Neural cell (in vitro differentiated cells): Measurements from ENCODE around the gene GMCL1. TPM values are rescaled to one million over a fixed set of nuclear protein-coding genes. Genes with fewer than 3 reads are reported as not detected.
"Not testable (repeated sequence)": the region's sequence is repeated elsewhere in the genome, so short reads cannot be mapped to it uniquely, and the experiment has no call there.

Experiments
- H2AFZ ChIP-seq: fragments of 200-600, 300-800 bp; sonication (generic), shearing (Covaris generic); 2 replicates; pipeline ENCODE4 v1.6.0; 2014; ENCODE audit warnings: low read depth, mild to moderate bottlenecking, antibody characterized with exemption, low read length, moderate library complexity
- H3F3A ChIP-seq: fragments of 200-600 bp; shearing (Covaris generic); 2 replicates; pipeline ENCODE4 v1.6.1; 2016; ENCODE audit warnings: mild to moderate bottlenecking, moderate library complexity, mixed read lengths, antibody characterized with exemption, low read length; ENCODE audit not compliant: insufficient read depth, poor library complexity, severe bottlenecking
- H3K27ac ChIP-seq: fragments of 200-600, 300-800 bp; sonication (generic), shearing (Covaris generic); 2 replicates; pipeline ENCODE4 v1.5.1; 2014; ENCODE audit warnings: mild to moderate bottlenecking, low read length, moderate library complexity
- H3K27me3 ChIP-seq: fragments of 300-800, 200-600 bp; sonication (generic), shearing (Covaris generic); 2 replicates; pipeline ENCODE4 v1.6.0; 2014; ENCODE audit warnings: mild to moderate bottlenecking, low read depth, low read length, moderate library complexity; ENCODE audit not compliant: insufficient read depth
- H3K36me3 ChIP-seq: fragments of 300-800, 200-600 bp; sonication (generic), shearing (Covaris generic); 2 replicates; pipeline ENCODE4 v1.5.1; 2014; ENCODE audit warnings: mild to moderate bottlenecking, antibody characterized with exemption, low read length, moderate library complexity; ENCODE audit not compliant: insufficient read depth
- H3K4me2 ChIP-seq: fragments of 300-800, 200-600 bp; sonication (generic), shearing (Covaris generic); 2 replicates; pipeline ENCODE4 v1.6.0; 2014; ENCODE audit warnings: mild to moderate bottlenecking, low read length
- H3K4me3 ChIP-seq: fragments of 300-800, 200-600 bp; sonication (generic), shearing (Covaris generic); 2 replicates; pipeline ENCODE4 v1.5.1; 2014; ENCODE audit warnings: mild to moderate bottlenecking, low read length, moderate library complexity
- H3K79me2 ChIP-seq: fragments of 200-600 bp; shearing (Covaris generic); replicated peaks from 2 replicates; pipeline ENCODE4 v1.6.0; 2014; ENCODE audit warnings: mild to moderate bottlenecking, low read length, moderate library complexity; ENCODE audit not compliant: insufficient read depth
- H3K9ac ChIP-seq: fragments of 300-800, 200-600 bp; sonication (generic), shearing (Covaris generic); 2 replicates; pipeline ENCODE4 v1.6.1; 2016; ENCODE audit warnings: mild to moderate bottlenecking, low read length, mixed read lengths
- H3K9me2 ChIP-seq: fragments of 200-600 bp; shearing (Covaris generic); 2 replicates; pipeline ENCODE4 v1.6.1; 2016; ENCODE audit warnings: mild to moderate bottlenecking, low read length, mixed read lengths; ENCODE audit not compliant: insufficient read depth
- H3K9me3 ChIP-seq: fragments of 200-600, 300-800 bp; sonication (generic), shearing (Covaris generic); 2 replicates; pipeline ENCODE4 v1.6.1; 2016; ENCODE audit warnings: mild to moderate bottlenecking, mixed run types, low read length, moderate library complexity, mixed read lengths
- H4K20me1 ChIP-seq: fragments of 200-600 bp; shearing (Covaris generic); 2 replicates; pipeline ENCODE4 v1.6.1; 2016; ENCODE audit warnings: mild to moderate bottlenecking, mixed run types; ENCODE audit not compliant: insufficient read depth
- EP300 ChIP-seq: fragments of 450-650 bp; conservative IDR thresholded peaks from 2 replicates; pipeline ENCODE4 v1.6.1; 2014; ENCODE audit warnings: antibody characterized with exemption, mild to moderate bottlenecking, moderate library complexity; ENCODE audit not compliant: poor library complexity, severe bottlenecking
- EZH2 ChIP-seq: fragments of 200-600, 300-800 bp; shearing (Covaris generic), sonication (generic); IDR thresholded peaks from 2 replicates; pipeline ENCODE4 v1.6.1; 2014; ENCODE audit warnings: antibody characterized with exemption, low read length, borderline replicate concordance, mild to moderate bottlenecking; ENCODE audit not compliant: insufficient read depth, poor library complexity, severe bottlenecking
- MXI1 ChIP-seq: fragments of 450-650 bp; conservative IDR thresholded peaks from 2 replicates; pipeline ENCODE4 v1.6.1; 2014; ENCODE audit warnings: antibody characterized with exemption, mild to moderate bottlenecking; ENCODE audit not compliant: poor library complexity, severe bottlenecking
- POLR2AphosphoS5 ChIP-seq: IDR thresholded peaks from 2 replicates; pipeline ENCODE4 v1.6.1; 2012
- RAD21 ChIP-seq: fragments of 450-650 bp; conservative IDR thresholded peaks from 2 replicates; pipeline ENCODE4 v1.6.1; 2014; ENCODE audit warnings: antibody characterized with exemption, mild to moderate bottlenecking, moderate library complexity
- SMC3 ChIP-seq: fragments of 450-650 bp; conservative IDR thresholded peaks from 2 replicates; pipeline ENCODE4 v1.6.1; 2014; ENCODE audit warnings: antibody characterized with exemption, mild to moderate bottlenecking, moderate library complexity; ENCODE audit not compliant: poor library complexity
- TAF1 ChIP-seq: IDR thresholded peaks from 2 replicates; pipeline ENCODE4 v1.6.1; 2012; ENCODE audit warnings: low read depth
- polyA plus RNA-seq: library from polyadenylated mRNA; depleted of rRNA; stranded (reverse); fragments of >200 nt; gene quantifications from 2 replicates; pipeline ENCODE4 v1.2.3, GENCODE V29; 2014
- TF ChIP-seq, protein P1 (sequence below): fragments of 450-650 bp; IDR thresholded peaks from 2 replicates; pipeline ENCODE4 v1.5.1; 2014; ENCODE audit warnings: antibody characterized with exemption, mild to moderate bottlenecking, moderate library complexity; ENCODE audit not compliant: poor library complexity, severe bottlenecking
- TF ChIP-seq, protein P2 (sequence below): IDR thresholded peaks from 2 replicates; pipeline ENCODE4 v1.6.1; 2012; ENCODE audit warnings: borderline replicate concordance

GMCL1 gene
- polyA plus RNA-seq, 1 donor from 2014 or later = 18.8 TPM

DNA sequence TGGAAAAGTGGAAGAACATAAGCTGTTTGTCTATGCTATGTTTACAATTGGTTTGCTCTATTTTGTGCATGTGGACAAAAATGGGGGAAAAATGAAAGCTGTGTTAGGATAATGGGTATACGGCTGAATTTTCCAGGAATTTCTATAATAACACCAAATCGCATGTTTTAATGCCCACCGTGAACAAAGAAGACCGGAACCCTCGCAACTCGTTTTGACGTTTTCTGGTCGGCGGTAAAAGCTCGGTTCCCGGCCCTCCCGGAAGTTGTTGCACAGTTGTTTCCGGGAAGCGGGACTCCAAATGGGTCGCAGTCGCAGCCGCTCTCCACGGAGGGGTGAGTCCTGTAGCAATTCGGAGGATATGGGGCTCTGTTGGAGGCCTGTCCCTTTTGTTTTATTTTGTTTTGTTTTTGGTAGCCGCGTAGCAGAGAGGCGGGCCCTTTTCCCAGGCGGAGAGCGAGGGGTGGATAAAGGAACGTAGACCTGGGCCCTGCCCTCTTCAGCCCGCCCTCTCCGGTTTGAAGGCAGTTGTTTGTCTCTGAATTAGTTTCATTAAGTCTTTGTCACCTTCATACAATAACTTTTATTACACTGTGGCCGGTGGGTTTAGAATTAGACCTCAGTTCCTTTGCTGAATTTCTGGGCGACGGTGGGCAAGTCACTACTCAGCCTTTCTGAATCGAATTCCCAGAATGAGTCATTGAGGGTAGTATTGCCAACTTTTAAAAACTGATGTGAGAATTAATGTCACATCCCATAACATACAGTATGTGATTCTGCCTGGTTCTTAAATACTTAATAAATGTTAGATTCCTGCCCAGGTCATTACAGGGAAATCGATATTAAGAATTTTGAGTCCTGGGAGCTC is 64.5 kb downstream of the GMCL1 start, which contains the start of gene SNRNP27:
SNRNP27 (plus strand) TSS at position 273 of the 868 bp plus-strand sequence; CDS start at position 302, 29 bp downstream.
- peak within 1 kb of the TSS; percentile 84 for H3K9ac ChIP-seq
- H3F3A ChIP-seq = no peaks in the 10 kb centered on the region
- H2AFZ ChIP-seq = peak within 1 kb of the TSS; percentile 70
- H3K4me3 ChIP-seq = peak within 1 kb of the TSS; percentile 75
- H4K20me1 ChIP-seq = no peaks in the 10 kb centered on the region
- H3K4me2 ChIP-seq = peak within 1 kb of the TSS; percentile 63
- peaks cover 21% of the 10 kb centered on the region for H3K79me2 ChIP-seq
- no peaks in the 10 kb centered on the region for H3K27me3 ChIP-seq
- no peaks in the 10 kb centered on the region for H3K9me3 ChIP-seq
- no peaks in the 10 kb centered on the region for H3K9me2 ChIP-seq
- TF ChIP-seq EZH2 (no peak), POLR2AphosphoS5 (peak; percentile 86), MXI1 (peak; percentile 49), EP300 (peak; percentile 23), SMC3 (no peak), TAF1 (peak; percentile 100), RAD21 (no peak)
- TF ChIP-seq, protein P1, sequence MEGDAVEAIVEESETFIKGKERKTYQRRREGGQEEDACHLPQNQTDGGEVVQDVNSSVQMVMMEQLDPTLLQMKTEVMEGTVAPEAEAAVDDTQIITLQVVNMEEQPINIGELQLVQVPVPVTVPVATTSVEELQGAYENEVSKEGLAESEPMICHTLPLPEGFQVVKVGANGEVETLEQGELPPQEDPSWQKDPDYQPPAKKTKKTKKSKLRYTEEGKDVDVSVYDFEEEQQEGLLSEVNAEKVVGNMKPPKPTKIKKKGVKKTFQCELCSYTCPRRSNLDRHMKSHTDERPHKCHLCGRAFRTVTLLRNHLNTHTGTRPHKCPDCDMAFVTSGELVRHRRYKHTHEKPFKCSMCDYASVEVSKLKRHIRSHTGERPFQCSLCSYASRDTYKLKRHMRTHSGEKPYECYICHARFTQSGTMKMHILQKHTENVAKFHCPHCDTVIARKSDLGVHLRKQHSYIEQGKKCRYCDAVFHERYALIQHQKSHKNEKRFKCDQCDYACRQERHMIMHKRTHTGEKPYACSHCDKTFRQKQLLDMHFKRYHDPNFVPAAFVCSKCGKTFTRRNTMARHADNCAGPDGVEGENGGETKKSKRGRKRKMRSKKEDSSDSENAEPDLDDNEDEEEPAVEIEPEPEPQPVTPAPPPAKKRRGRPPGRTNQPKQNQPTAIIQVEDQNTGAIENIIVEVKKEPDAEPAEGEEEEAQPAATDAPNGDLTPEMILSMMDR = no peak
- TF ChIP-seq, protein P2, sequence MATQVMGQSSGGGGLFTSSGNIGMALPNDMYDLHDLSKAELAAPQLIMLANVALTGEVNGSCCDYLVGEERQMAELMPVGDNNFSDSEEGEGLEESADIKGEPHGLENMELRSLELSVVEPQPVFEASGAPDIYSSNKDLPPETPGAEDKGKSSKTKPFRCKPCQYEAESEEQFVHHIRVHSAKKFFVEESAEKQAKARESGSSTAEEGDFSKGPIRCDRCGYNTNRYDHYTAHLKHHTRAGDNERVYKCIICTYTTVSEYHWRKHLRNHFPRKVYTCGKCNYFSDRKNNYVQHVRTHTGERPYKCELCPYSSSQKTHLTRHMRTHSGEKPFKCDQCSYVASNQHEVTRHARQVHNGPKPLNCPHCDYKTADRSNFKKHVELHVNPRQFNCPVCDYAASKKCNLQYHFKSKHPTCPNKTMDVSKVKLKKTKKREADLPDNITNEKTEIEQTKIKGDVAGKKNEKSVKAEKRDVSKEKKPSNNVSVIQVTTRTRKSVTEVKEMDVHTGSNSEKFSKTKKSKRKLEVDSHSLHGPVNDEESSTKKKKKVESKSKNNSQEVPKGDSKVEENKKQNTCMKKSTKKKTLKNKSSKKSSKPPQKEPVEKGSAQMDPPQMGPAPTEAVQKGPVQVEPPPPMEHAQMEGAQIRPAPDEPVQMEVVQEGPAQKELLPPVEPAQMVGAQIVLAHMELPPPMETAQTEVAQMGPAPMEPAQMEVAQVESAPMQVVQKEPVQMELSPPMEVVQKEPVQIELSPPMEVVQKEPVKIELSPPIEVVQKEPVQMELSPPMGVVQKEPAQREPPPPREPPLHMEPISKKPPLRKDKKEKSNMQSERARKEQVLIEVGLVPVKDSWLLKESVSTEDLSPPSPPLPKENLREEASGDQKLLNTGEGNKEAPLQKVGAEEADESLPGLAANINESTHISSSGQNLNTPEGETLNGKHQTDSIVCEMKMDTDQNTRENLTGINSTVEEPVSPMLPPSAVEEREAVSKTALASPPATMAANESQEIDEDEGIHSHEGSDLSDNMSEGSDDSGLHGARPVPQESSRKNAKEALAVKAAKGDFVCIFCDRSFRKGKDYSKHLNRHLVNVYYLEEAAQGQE = peak; percentile 99
- no peaks in the 10 kb centered on the region for H3K36me3 ChIP-seq
- peak within 1 kb of the TSS; percentile 54 for H3K27ac ChIP-seq

DNA sequence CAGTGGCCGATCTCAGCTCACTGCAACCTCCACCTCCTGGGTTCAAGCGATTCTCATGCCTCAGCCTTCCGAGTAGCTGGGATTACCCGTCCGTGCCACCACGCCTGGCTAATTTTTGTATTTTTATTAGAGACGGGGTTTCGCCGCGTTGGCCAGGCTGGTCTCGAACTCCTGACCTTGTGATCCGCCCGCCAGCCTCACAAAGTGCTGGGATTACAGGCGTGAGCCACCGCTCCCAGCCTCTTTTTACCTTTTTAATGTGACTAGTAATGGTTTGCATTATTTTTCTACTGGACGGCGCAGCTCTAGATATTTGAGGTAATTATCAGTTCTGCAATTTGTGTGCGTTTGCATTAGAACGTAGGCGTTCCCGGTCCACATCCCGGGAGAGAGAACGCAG is 65.3 kb downstream of the GMCL1 start:
- H4K20me1 ChIP-seq, H3F3A ChIP-seq, H3K27ac ChIP-seq, H2AFZ ChIP-seq, H3K36me3 ChIP-seq, H3K4me2 ChIP-seq, H3K27me3 ChIP-seq, H3K9me2 ChIP-seq, H3K9me3 ChIP-seq: not testable (repeated sequence)
- Histone ChIP-seq H3K79me2 (peaks cover 21% of the 10 kb centered on the region), H3K9ac (peak overlapping the region; percentile 84), H3K4me3 (peak overlapping the region; percentile 75)
